PC-3 (cell line): ENCODE data around the gene TMEM79. TPM values are rescaled to one million over a fixed set of nuclear protein-coding genes. Genes with fewer than 3 reads are reported as not detected.

Source experiments
- ATAC-seq: fragments of 200-7000 bp; cut with Tn5 transposase; 2 replicates; pipeline ENCODE4 v1.9.1; 2020; ENCODE audit warnings: mild to moderate bottlenecking, moderate library complexity
- BruUV-seq: library from RNA; stranded (reverse); fragments of 400-500 nt; replicated peaks from 2 replicates; lab custom pipeline; 2021; lab: Mats Ljungman, UMichigan
- CTCF ChIA-PET: fragments of 300-600 bp; sonication (Branson Sonifier 250); formaldehyde crosslinking; loops from one replicate; lab custom pipeline; 2022; ENCODE audit warnings: antibody characterized with exemption; lab: Charles Lee
- POLR2A ChIA-PET: fragments of 300-600 bp; sonication (Branson Sonifier 250); formaldehyde crosslinking; loops from one replicate; lab custom pipeline; 2022; ENCODE audit warnings: antibody characterized with exemption; ENCODE audit not compliant: unreplicated experiment; lab: Charles Lee
- DNase-seq: peaks from one replicate; pipeline ENCODE4 v3.0.0-alpha.2; 2015
- H2AFZ ChIP-seq: fragments of 300-600 bp; sonication (generic); 2 replicates; pipeline ENCODE4 v1.6.0; 2016; ENCODE audit warnings: antibody characterized with exemption, low read length
- H3F3A ChIP-seq: fragments of 300-600 bp; sonication (generic); one replicate; pipeline ENCODE4 v1.6.0; 2017; ENCODE audit warnings: antibody characterized with exemption, low read length, control low read depth, mild to moderate bottlenecking; ENCODE audit not compliant: unreplicated experiment
- H3K27ac ChIP-seq: fragments of 300-600 bp; sonication (generic); 2 replicates; pipeline ENCODE4 v1.5.1; 2016; ENCODE audit warnings: mild to moderate bottlenecking, low read length
- H3K27me3 ChIP-seq: fragments of 300-600 bp; sonication (generic); 2 replicates; pipeline ENCODE4 v1.6.1; 2016; ENCODE audit warnings: low read length, mixed read lengths
- H3K36me3 ChIP-seq: fragments of 300-600 bp; sonication (generic); 2 replicates; pipeline ENCODE4 v1.6.1; 2016; ENCODE audit warnings: low read depth, mixed run types, low read length, mixed read lengths
- H3K4me1 ChIP-seq: fragments of 300-600 bp; sonication (generic); 2 replicates; pipeline ENCODE4 v1.5.1; 2016; ENCODE audit warnings: low read length; ENCODE audit not compliant: insufficient read depth
- H3K4me2 ChIP-seq: fragments of 300-600 bp; sonication (generic); 2 replicates; pipeline ENCODE4 v1.6.0; 2016; ENCODE audit warnings: low read length
- H3K4me3 ChIP-seq: fragments of 300-600 bp; sonication (generic); 2 replicates; pipeline ENCODE4 v1.5.1; 2016; ENCODE audit warnings: mild to moderate bottlenecking, low read length, mixed read lengths
- H3K79me2 ChIP-seq: fragments of 300-600 bp; sonication (generic); 2 replicates; pipeline ENCODE4 v1.6.1; 2017; ENCODE audit warnings: low read length, mixed read lengths
- H3K9ac ChIP-seq: fragments of 300-600 bp; sonication (generic); 2 replicates; pipeline ENCODE4 v1.6.0; 2016; ENCODE audit warnings: mild to moderate bottlenecking, low read length
- H3K9me2 ChIP-seq: fragments of 300-600 bp; sonication (generic); replicated peaks from 2 replicates; pipeline ENCODE4 v1.6.1; 2016; ENCODE audit warnings: mixed run types, low read length, mixed read lengths
- H3K9me3 ChIP-seq: fragments of 300-600 bp; sonication (generic); 2 replicates; pipeline ENCODE4 v1.6.1; 2016; ENCODE audit warnings: low read length, mixed read lengths
- H4K20me1 ChIP-seq: fragments of 300-600 bp; sonication (generic); 2 replicates; pipeline ENCODE4 v1.6.1; 2016; ENCODE audit warnings: low read length, mixed read lengths
- EZH2 ChIP-seq: fragments of 300-600 bp; sonication (generic); IDR thresholded peaks from one replicate; pipeline ENCODE4 v1.6.1; 2017; ENCODE audit warnings: antibody characterized with exemption, mild to moderate bottlenecking, low read length; ENCODE audit not compliant: unreplicated experiment
- EZH2phosphoT487 ChIP-seq: fragments of 300-600 bp; sonication (generic); IDR thresholded peaks from 2 replicates; pipeline ENCODE4 v1.6.1; 2018; ENCODE audit warnings: mild to moderate bottlenecking, antibody characterized with exemption, low read length, borderline replicate concordance
- intact Hi-C: fragments of 100-400 bp; cut with micrococcal nuclease; formaldehyde crosslinking; loops from 2 replicates; pipeline ENCODE4 v1.9.0; 2023
- total RNA-seq: library from RNA; depleted of rRNA; stranded (reverse); fragments of >200 nt; gene quantifications from 2 replicates; pipeline ENCODE4 v1.2.3, GENCODE V29; 2014
- TF ChIP-seq, protein P1 (sequence below): fragments of 300-600 bp; sonication (generic); conservative IDR thresholded peaks from 2 replicates; pipeline ENCODE4 v1.5.1; 2017; ENCODE audit warnings: antibody characterized with exemption, low read depth, mild to moderate bottlenecking, low read length

TMEM79 gene
- total RNA-seq, 1 experiment from 2014 or later: 8.1 TPM

DNA sequence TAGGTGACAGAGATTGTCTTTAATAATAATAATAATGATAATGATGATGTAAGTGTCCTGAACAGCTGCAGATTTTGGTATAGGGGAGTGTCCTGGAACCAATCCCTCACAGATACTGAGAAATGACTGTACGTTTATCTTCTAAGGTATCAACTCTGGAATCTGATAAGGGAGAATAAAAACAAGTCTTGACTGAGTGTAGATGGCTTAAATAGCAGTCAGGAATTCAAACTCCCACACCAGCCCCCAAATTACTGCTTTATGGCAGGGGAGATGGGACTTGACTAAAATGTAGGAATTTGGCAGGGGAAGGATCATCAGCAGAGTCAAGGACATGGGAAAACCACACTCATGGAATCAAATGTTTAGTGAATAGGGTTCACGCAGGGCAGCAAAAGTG is 21.1 kb downstream of the TMEM79 start:
- no peaks in the 10 kb centered on the region for H3K27me3 ChIP-seq
- no peak overlapping the region for H3K27ac ChIP-seq
- H3F3A ChIP-seq: no peaks in the 10 kb centered on the region
- H4K20me1 ChIP-seq: no peaks in the 10 kb centered on the region
- no peak overlapping the region for H3K4me3 ChIP-seq
- H3K9me2 ChIP-seq: no peaks in the 10 kb centered on the region
- DNase-seq (no peak), ATAC-seq (no peak)
- no peak overlapping the region for H3K4me2 ChIP-seq
- intact Hi-C loops: no loop called here
- ChIA-PET POLR2A (no interaction called here), CTCF (no interaction called here)
- BruUV-seq: no TSS peak
- H3K79me2 ChIP-seq: no peaks in the 10 kb centered on the region
- TF ChIP-seq EZH2phosphoT487 (no peak), EZH2 (no peak)
- TF ChIP-seq, protein P1, sequence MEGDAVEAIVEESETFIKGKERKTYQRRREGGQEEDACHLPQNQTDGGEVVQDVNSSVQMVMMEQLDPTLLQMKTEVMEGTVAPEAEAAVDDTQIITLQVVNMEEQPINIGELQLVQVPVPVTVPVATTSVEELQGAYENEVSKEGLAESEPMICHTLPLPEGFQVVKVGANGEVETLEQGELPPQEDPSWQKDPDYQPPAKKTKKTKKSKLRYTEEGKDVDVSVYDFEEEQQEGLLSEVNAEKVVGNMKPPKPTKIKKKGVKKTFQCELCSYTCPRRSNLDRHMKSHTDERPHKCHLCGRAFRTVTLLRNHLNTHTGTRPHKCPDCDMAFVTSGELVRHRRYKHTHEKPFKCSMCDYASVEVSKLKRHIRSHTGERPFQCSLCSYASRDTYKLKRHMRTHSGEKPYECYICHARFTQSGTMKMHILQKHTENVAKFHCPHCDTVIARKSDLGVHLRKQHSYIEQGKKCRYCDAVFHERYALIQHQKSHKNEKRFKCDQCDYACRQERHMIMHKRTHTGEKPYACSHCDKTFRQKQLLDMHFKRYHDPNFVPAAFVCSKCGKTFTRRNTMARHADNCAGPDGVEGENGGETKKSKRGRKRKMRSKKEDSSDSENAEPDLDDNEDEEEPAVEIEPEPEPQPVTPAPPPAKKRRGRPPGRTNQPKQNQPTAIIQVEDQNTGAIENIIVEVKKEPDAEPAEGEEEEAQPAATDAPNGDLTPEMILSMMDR: no peak
- no peak overlapping the region for H2AFZ ChIP-seq
- no peak overlapping the region for H3K9ac ChIP-seq
- no peaks in the 10 kb centered on the region for H3K4me1 ChIP-seq
- peaks cover 33% of the 10 kb centered on the region for H3K36me3 ChIP-seq
- no peaks in the 10 kb centered on the region for H3K9me3 ChIP-seq

DNA sequence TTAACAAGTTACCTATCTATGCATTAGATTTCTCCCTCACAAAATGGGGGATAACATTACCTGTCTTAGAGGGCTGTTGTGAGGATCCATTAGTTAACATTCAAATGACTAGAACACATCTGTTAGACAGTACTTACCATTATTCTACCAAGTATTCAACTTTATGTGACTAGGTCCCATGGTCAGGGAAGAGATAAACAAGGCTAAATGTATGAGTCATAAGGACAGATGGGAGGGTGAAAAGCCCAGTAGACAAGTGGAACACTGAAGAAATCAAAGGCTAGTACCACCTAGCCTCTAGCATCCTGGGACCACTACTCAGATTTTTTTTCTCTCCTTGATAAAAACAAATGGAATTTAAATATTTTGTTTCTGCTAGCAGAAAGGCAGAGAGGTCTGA is 24.0 kb downstream of the TMEM79 start:
- H4K20me1 ChIP-seq: peaks cover 3% of the 10 kb centered on the region; the same call in 1 of the 2 replicates
- H3K9me2 ChIP-seq: no peaks in the 10 kb centered on the region
- H3K4me1 ChIP-seq: peaks cover 9% of the 10 kb centered on the region; the same call in 1 of the 2 replicates
- H3K4me2 ChIP-seq: no peak overlapping the region
- intact Hi-C loops: no loop called here
- H3K9ac ChIP-seq: no peak overlapping the region
- no peak overlapping the region for H2AFZ ChIP-seq
- no peaks in the 10 kb centered on the region for H3K27me3 ChIP-seq
- no TSS peak for BruUV-seq
- ChIA-PET CTCF (no interaction called here), POLR2A (no interaction called here)
- no peaks in the 10 kb centered on the region for H3F3A ChIP-seq
- no peak for TF ChIP-seq EZH2
- TF ChIP-seq, protein P1: no peak
- no peak for TF ChIP-seq EZH2phosphoT487
- peak; percentile 38 for DNase-seq
- H3K36me3 ChIP-seq: peaks cover 58% of the 10 kb centered on the region
- no peak overlapping the region for H3K27ac ChIP-seq
- H3K9me3 ChIP-seq: no peaks in the 10 kb centered on the region
- peak; percentile 59; the same call in 1 of the 2 replicates for ATAC-seq
- no peaks in the 10 kb centered on the region for H3K79me2 ChIP-seq
- H3K4me3 ChIP-seq: no peak overlapping the region

DNA sequence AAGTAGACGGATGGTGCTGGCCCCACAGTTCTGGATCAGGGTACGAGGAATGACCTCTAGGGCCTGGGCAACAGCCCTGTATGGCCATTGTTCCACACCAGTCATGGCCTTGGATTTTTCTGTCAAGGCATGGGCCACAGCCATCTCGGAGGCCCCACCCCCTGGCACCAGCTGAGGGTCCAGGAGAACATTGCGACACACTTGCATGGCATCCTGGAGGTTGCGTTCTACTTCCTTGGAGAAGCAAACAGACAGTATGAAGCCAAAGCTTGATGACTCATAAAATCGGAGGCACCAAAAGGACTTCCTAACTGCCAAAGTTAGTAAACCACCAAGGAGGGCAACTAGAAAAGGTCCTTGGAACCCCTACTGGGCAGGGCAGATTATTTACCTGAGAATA is 26.8 kb downstream of the TMEM79 start:
- peaks cover 72% of the 10 kb centered on the region for H3K36me3 ChIP-seq
- H3K9me3 ChIP-seq: no peaks in the 10 kb centered on the region
- H3K9ac ChIP-seq: no peak overlapping the region
- no peak overlapping the region for H3K4me2 ChIP-seq
- no peaks in the 10 kb centered on the region for H3K9me2 ChIP-seq
- H3K27ac ChIP-seq: no peak overlapping the region
- POLR2A ChIA-PET: no interaction called here
- H3K79me2 ChIP-seq: no peaks in the 10 kb centered on the region
- CTCF ChIA-PET: interaction anchor here (0.5 kb wide), 1 partner anchor 75 kb away, joined by 5 read pairs; no protein-coding TSS in a partner anchor
- TF ChIP-seq EZH2phosphoT487 (no peak), EZH2 (no peak)
- TF ChIP-seq, protein P1: no peak
- H4K20me1 ChIP-seq: peaks cover 3% of the 10 kb centered on the region; the same call in 1 of the 2 replicates
- no peak overlapping the region for H2AFZ ChIP-seq
- intact Hi-C loops: loop anchor here (10.0 kb wide), 1 partner anchor 166 kb away; no protein-coding TSS in a partner anchor
- H3K27me3 ChIP-seq: no peaks in the 10 kb centered on the region
- ATAC-seq: peak; percentile 81
- no peaks in the 10 kb centered on the region for H3F3A ChIP-seq
- BruUV-seq: no TSS peak
- peak; percentile 75 for DNase-seq
- no peak overlapping the region for H3K4me3 ChIP-seq
- peaks cover 9% of the 10 kb centered on the region; the same call in 1 of the 2 replicates for H3K4me1 ChIP-seq
